Transverse colon (tissue), 4 donors: ENCODE measurements around the gene ZKSCAN1. TPM values are rescaled to one million over a fixed set of nuclear protein-coding genes. Genes with fewer than 3 reads are reported as not detected.
"Not testable (repeated sequence)": the region's sequence is repeated elsewhere in the genome, so short reads cannot be mapped to it uniquely, and the experiment has no call there.

Experiments
- DNase-seq: peaks from one replicate; pipeline ENCODE4 v3.0.0-alpha.2; 2019
- H3K27ac ChIP-seq, 4 donors: fragments of 200-600 bp; sonication (generic); 2 replicates each; pipeline ENCODE4 v1.5.1; 2016 to 2018; ENCODE audit warnings: inconsistent platforms in 4 of 4
- H3K27me3 ChIP-seq: fragments of 200-600 bp; sonication (generic); 2 replicates; pipeline ENCODE4 v1.5.1; 2017; ENCODE audit warnings: inconsistent platforms
- H3K36me3 ChIP-seq, 4 donors: fragments of 200-600 bp; sonication (generic); 2 replicates each; pipeline ENCODE4 v1.5.1; 2017 to 2019; ENCODE audit warnings: inconsistent platforms in 4 of 4
- H3K4me1 ChIP-seq, 4 donors: fragments of 200-600 bp; sonication (generic); 2 replicates each; pipeline ENCODE4 v1.5.1; 2017 to 2020; ENCODE audit warnings: inconsistent platforms in 4 of 4
- H3K4me3 ChIP-seq, 4 donors: fragments of 200-600 bp; sonication (generic); 1 replicate in 1 of 4; 2 replicates in 3 of 4; pipeline versions ENCODE4 v1.5.1 to v1.6.1; 2017 to 2019; ENCODE audit warnings: inconsistent platforms in 4 of 4
- H3K9me3 ChIP-seq, 2 donors: fragments of 200-600 bp; sonication (generic); 2 replicates each; pipeline ENCODE4 v1.5.1; 2017 to 2019; ENCODE audit warnings: inconsistent platforms in 2 of 2
- EP300 ChIP-seq: sonication (generic); formaldehyde crosslinking; IDR thresholded peaks from one replicate; pipeline ENCODE4 v1.6.1; 2017; ENCODE audit warnings: antibody characterized with exemption, low read depth
- POLR2A ChIP-seq: fragments of 450-650 bp; IDR thresholded peaks from one replicate; pipeline ENCODE4 v1.6.1; 2016; ENCODE audit warnings: antibody characterized with exemption, mild to moderate bottlenecking, moderate library complexity
- POLR2AphosphoS5 ChIP-seq, 3 donors: sonication (generic); formaldehyde crosslinking; IDR thresholded peaks; one replicate each; pipeline ENCODE4 v1.6.1; 2016; ENCODE audit warnings: antibody characterized with exemption in 3 of 3
- WGBS, 2 donors: methylation state at CpG; one replicate each; pipeline ENCODE4 v1.1.5; 2018; ENCODE audit warnings: low coverage in 1 of 2; 5-methylcytosine and 5-hydroxymethylcytosine counted together
- in situ Hi-C, 4 donors: fragments of 200-750 bp; cut with MboI; loops; one replicate each; pipeline versions ENCODE4 v1.15.0 to v1.15.1; 2017; ENCODE audit warnings: low sequenced_read_pairs in 3 of 4, low pct_ligation_motif_present in 1 of 4, low pct_unique_long_range_greater_than_20kb in 1 of 4
- intact Hi-C: fragments of 100-400 bp; cut with DNase I; formaldehyde crosslinking; loops from one replicate; pipeline ENCODE4 v1.15.1; 2023; ENCODE audit warnings: low total_unique reads
- total RNA-seq, 4 donors: library from RNA; depleted of rRNA; stranded (reverse); fragments of >200 nt; gene quantifications; one replicate each; pipeline ENCODE4 v1.1.0, GENCODE V29; 2016
- TF ChIP-seq, protein P1 (sequence below), 5 experiments: fragments of 200-600 bp in 3 of 5; fragments of 450-650 bp in 2 of 5; sonication (generic) in 3 of 5; IDR thresholded peaks; 1 replicate in 2 of 5; 2 replicates in 3 of 5; pipeline ENCODE4 v1.5.1; 2016 to 2017; ENCODE audit warnings: antibody characterized with exemption in 5 of 5, inconsistent platforms in 3 of 5, mild to moderate bottlenecking in 2 of 5, moderate library complexity in 1 of 5

Gene ZKSCAN1
- total RNA-seq, 4 donors from 2014 or later = 63.1 to 97.5 (median 84.5) TPM

DNA sequence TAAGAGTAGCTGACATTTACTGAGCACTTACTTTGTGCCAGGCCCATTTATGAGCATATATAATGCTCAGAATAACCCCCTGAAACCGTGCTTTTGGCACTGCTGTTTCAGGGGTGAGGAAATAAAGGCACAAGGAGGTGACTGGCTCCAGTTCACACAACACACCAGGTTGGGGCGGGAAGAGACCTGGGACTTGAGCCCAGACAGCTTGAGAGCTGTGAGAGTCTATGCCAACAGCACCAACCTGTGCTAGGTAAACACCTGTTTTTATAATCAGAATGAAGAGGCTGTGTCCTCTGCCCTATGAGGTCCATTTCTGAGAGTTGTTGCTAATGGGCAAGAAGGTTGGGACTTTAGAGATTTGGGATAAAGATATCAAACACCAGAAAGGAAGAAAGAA lies 30.8 kb upstream of the ZKSCAN1 start:
- H3K27me3 ChIP-seq = no peaks in the 10 kb centered on the region
- H3K36me3 ChIP-seq = no peaks in the 10 kb centered on the region
- in situ Hi-C loops (no loop called here), intact Hi-C loops (no loop called here)
- H3K9me3 ChIP-seq = no peaks in the 10 kb centered on the region
- TF ChIP-seq EP300 (no peak), POLR2AphosphoS5 (IDR thresholded peaks at IDR 0.05) (no peak), POLR2A (no peak)
- TF ChIP-seq, protein P1, sequence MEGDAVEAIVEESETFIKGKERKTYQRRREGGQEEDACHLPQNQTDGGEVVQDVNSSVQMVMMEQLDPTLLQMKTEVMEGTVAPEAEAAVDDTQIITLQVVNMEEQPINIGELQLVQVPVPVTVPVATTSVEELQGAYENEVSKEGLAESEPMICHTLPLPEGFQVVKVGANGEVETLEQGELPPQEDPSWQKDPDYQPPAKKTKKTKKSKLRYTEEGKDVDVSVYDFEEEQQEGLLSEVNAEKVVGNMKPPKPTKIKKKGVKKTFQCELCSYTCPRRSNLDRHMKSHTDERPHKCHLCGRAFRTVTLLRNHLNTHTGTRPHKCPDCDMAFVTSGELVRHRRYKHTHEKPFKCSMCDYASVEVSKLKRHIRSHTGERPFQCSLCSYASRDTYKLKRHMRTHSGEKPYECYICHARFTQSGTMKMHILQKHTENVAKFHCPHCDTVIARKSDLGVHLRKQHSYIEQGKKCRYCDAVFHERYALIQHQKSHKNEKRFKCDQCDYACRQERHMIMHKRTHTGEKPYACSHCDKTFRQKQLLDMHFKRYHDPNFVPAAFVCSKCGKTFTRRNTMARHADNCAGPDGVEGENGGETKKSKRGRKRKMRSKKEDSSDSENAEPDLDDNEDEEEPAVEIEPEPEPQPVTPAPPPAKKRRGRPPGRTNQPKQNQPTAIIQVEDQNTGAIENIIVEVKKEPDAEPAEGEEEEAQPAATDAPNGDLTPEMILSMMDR (IDR thresholded peaks at IDR 0.05) = no peak
- 45 to 48% methylated on average over 2 of the region's 2 CpGs for WGBS, 2 donors
- no peak overlapping the region for H3K4me3 ChIP-seq
- H3K4me1 ChIP-seq = no peaks in the 10 kb centered on the region
- H3K27ac ChIP-seq = no peak overlapping the region
- no peak for DNase-seq

DNA sequence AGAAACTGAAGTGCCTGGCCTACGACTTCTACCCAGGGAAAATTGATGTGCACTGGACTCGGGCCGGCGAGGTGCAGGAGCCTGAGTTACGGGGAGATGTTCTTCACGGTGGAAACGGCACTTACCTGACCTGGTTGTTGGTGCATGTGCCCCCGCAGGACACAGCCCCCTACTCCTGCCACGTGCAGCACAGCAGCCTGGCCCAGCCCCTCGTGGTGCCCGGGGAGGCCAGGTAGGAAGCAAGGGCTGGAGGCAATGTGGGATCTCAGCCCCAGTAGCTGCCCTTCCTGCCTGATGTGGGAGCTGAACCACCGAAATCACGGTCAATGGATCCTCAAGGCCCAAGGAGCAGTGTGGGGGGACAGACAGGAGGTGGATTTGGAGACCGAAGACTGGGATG lies 28.1 kb upstream of the ZKSCAN1 start:
- H3K9me3 ChIP-seq, H3K27ac ChIP-seq, H3K27me3 ChIP-seq, H3K4me3 ChIP-seq, H3K36me3 ChIP-seq, H3K4me1 ChIP-seq, in situ Hi-C loops, DNase-seq, intact Hi-C loops: not testable (repeated sequence)
- WGBS, 2 donors = 60 to 72% methylated on average over 1 to 13 of the region's 14 CpGs

DNA sequence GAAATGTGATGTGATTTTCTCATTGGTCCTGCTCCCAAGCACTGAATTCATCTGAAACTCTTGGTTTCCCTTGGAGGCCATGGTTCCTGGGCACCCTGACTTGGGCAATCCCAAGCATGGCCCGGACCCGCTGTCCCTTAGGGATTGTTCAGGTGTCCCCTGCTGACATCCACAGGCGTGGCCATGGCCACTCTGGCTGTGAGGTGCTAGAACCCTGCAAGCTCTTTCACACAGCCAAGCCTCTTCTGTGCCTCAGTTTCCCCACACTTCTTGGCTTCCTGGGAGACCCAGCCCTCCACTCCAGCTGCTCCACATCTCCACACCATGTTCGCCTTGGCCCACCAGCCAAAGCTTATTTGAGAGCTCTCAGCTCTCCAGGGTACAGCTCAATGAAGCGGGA lies 27.6 kb upstream of the ZKSCAN1 start:
- intact Hi-C loops (no loop called here), in situ Hi-C loops (no loop called here)
- Histone ChIP-seq H3K27me3 (no peaks in the 10 kb centered on the region), H3K4me1 (peaks cover 0 to 8% (median 0%) of the 10 kb centered on the region in 4 donors), H3K4me3 (no peak overlapping the region), H3K27ac (no peak overlapping the region), H3K36me3 (no peaks in the 10 kb centered on the region), H3K9me3 (no peaks in the 10 kb centered on the region)
- 84% methylated on average over 5 of the region's 5 CpGs; no CpG with 5 or more reads in 1 of the 2 donors for WGBS, 2 donors
- DNase-seq = no peak
- TF ChIP-seq POLR2A (no peak), POLR2AphosphoS5 (IDR thresholded peaks at IDR 0.05) (no peak), EP300 (no peak)
- TF ChIP-seq, protein P1 (IDR thresholded peaks at IDR 0.05) = no peak

DNA sequence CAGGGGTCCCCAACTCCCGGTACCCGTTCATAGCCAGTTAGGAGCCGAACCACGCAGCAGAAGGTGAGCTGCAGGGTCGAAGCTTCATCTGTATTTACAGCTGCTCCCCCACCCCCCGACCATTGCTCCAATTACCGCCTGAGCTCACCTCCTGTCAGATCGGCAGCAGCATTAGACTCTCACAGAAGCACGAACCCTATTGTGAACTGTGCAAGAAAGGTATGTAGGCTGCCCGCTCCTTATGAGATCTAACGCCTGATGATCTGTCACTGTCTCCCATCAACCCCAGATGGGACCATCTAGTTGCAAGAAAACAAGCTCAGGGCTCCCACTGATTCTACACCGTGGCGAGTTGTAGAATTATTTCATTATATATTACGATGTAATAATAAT lies 24.9 kb upstream of the ZKSCAN1 start:
- Histone ChIP-seq H3K4me1 (peaks cover 0 to 18% (median 3%) of the 10 kb centered on the region in 4 donors), H3K9me3 (no peaks in the 10 kb centered on the region), H3K36me3 (no peaks in the 10 kb centered on the region), H3K4me3 (no peak overlapping the region), H3K27me3 (no peaks in the 10 kb centered on the region), H3K27ac (no peak overlapping the region)
- DNase-seq = no peak
- intact Hi-C loops = no loop called here
- in situ Hi-C loops = loop anchor here in 3 of 4 donors (10.0 kb wide), 3 partner anchors 64 to 84 kb away; partner anchors contain the start of gene TRIM4 (in 3 of the 3)
- no peak for TF ChIP-seq POLR2A
- no peak for TF ChIP-seq EP300
- TF ChIP-seq, protein P1 (IDR thresholded peaks at IDR 0.05) = no peak
- no peak for TF ChIP-seq POLR2AphosphoS5 (IDR thresholded peaks at IDR 0.05)
- 39 to 56% methylated on average over 5 to 14 of the region's 14 CpGs for WGBS, 2 donors

DNA sequence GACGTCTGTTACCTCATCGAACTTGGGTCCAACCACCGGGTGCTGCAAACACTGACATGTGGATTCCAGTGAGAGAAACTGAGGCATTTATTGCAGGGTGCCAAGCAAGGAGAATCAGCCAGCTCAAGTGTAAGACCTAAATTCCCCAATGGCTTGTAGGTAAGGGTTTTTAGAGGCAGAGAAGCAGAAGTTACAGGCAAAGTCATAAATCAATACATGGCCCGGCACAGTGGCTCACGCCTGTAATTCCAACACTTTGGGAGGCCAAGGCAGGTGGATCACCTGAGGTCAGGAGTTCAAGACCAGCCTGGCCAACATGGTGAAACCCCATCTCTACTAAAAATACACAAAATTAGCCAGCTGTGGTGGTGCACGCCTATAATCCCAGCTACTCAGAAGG lies 23.9 kb upstream of the ZKSCAN1 start:
- H3K4me3 ChIP-seq, DNase-seq, H3K27me3 ChIP-seq, intact Hi-C loops, H3K9me3 ChIP-seq, H3K36me3 ChIP-seq, H3K27ac ChIP-seq: not testable (repeated sequence)
- peaks cover 0 to 18% (median 3%) of the 10 kb centered on the region in 4 donors for H3K4me1 ChIP-seq
- in situ Hi-C loops = loop anchor here in 3 of 4 donors (10.0 kb wide), 3 partner anchors 63 to 83 kb away; partner anchors contain the start of gene TRIM4 (in 3 of the 3)
- WGBS, 2 donors = 51 to 80% methylated on average over 1 to 6 of the region's 6 CpGs
